DOHH2 (cell line): ENCODE results near the gene MTHFD2L.

Experiments used
- H3F3A ChIP-seq: fragments of 200-600 bp; sonication (generic), shearing (Covaris generic); 2 replicates; pipeline ENCODE4 v1.6.0; 2016; ENCODE audit warnings: antibody characterized with exemption, mild to moderate bottlenecking; ENCODE audit not compliant: control insufficient read depth, insufficient read depth
- H3K27ac ChIP-seq: fragments of 200-600 bp; sonication (generic); 2 replicates; pipeline ENCODE4 v1.5.1; 2014; ENCODE audit warnings: low read depth, mild to moderate bottlenecking, low read length, moderate library complexity
- H3K27me3 ChIP-seq: fragments of 200-600 bp; sonication (generic); 2 replicates; pipeline ENCODE4 v1.6.1; 2014; ENCODE audit warnings: mild to moderate bottlenecking, low read length, mixed read lengths; ENCODE audit not compliant: control insufficient read depth
- H3K36me3 ChIP-seq: fragments of 200-600 bp; sonication (generic); 2 replicates; pipeline ENCODE4 v1.6.1; 2014; ENCODE audit warnings: mild to moderate bottlenecking, low read length, moderate library complexity, mixed read lengths; ENCODE audit not compliant: control insufficient read depth
- H3K4me1 ChIP-seq: fragments of 200-600 bp; sonication (generic); 2 replicates; pipeline ENCODE4 v1.6.1; 2014; ENCODE audit warnings: mild to moderate bottlenecking, low read length, mixed read lengths; ENCODE audit not compliant: control insufficient read depth
- H3K4me2 ChIP-seq: fragments of 200-600 bp; sonication (generic); 2 replicates; pipeline ENCODE4 v1.6.0; 2014; ENCODE audit warnings: mild to moderate bottlenecking, low read length, moderate library complexity
- H3K4me3 ChIP-seq: fragments of 200-600 bp; sonication (generic); 2 replicates; pipeline ENCODE4 v1.5.1; 2014; ENCODE audit warnings: mild to moderate bottlenecking, low read length, mixed read lengths
- H3K79me2 ChIP-seq: fragments of 200-600 bp; sonication (generic); 2 replicates; pipeline ENCODE4 v1.6.1; 2014; ENCODE audit warnings: mild to moderate bottlenecking, low read length, mixed read lengths; ENCODE audit not compliant: control insufficient read depth
- H3K9me2 ChIP-seq: fragments of 200-600 bp; sonication (generic); replicated peaks from 2 replicates; pipeline ENCODE4 v1.6.1; 2014; ENCODE audit warnings: mild to moderate bottlenecking, low read length, mixed read lengths; ENCODE audit not compliant: control insufficient read depth
- H3K9me3 ChIP-seq: fragments of 200-600 bp; sonication (generic); 2 replicates; pipeline ENCODE4 v1.6.1; 2014; ENCODE audit warnings: antibody characterized with exemption, low read length, mixed read lengths; ENCODE audit not compliant: control insufficient read depth, insufficient read depth
- H4K20me1 ChIP-seq: fragments of 200-600 bp; sonication (generic); 2 replicates; pipeline ENCODE4 v1.6.0; 2014; ENCODE audit warnings: low read depth, mild to moderate bottlenecking, antibody characterized with exemption, low read length, moderate library complexity; ENCODE audit not compliant: control insufficient read depth, insufficient read depth
- CTCF ChIP-seq: fragments of 200-600 bp; sonication (generic); IDR thresholded peaks from one replicate; pipeline ENCODE4 v1.5.1; 2014; ENCODE audit warnings: antibody characterized with exemption, mild to moderate bottlenecking, low read depth, low read length; ENCODE audit not compliant: poor library complexity, severe bottlenecking
- EZH2phosphoT487 ChIP-seq: fragments of 200-600 bp; sonication (generic); IDR thresholded peaks from 2 replicates; pipeline ENCODE4 v1.6.1; 2017; ENCODE audit warnings: borderline replicate concordance, mild to moderate bottlenecking, antibody characterized with exemption, low read length, moderate library complexity, mixed read lengths

The MTHFD2L gene

DNA sequence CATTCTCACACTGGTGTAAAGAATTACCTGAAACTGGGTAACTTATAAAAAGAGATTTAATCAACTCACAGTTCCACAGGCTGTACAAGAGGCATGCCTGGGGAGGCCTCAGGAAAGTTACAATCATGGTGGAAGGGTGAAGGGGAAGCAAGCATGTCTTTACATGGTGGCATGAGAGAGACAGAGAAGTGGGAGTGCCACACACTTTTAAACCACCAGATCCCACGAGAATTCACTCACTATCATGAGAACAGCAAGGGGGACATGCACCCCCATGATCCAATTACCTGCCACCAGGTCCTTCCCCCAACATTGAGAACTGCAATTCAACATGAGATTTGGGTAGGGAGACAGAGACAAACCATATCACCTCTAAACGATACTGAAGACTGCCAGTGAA is 173.3 kb downstream of the MTHFD2L start:
- Histone ChIP-seq H3K27ac (no peak overlapping the region), H3K9me3 (no peaks in the 10 kb centered on the region), H4K20me1 (no peaks in the 10 kb centered on the region), H3K4me3 (no peak overlapping the region), H3K27me3 (0 out of 2 replicates have a peak, but pooled peaks cover 6% of the 10 kb centered on the region), H3K4me1 (peaks cover 11% of the 10 kb centered on the region), H3K4me2 (no peak overlapping the region), H3F3A (no peaks in the 10 kb centered on the region), H3K9me2 (no peaks in the 10 kb centered on the region), H3K36me3 (no peaks in the 10 kb centered on the region), H3K79me2 (no peaks in the 10 kb centered on the region)
- TF ChIP-seq EZH2phosphoT487 (no peak), CTCF (no peak)

DNA sequence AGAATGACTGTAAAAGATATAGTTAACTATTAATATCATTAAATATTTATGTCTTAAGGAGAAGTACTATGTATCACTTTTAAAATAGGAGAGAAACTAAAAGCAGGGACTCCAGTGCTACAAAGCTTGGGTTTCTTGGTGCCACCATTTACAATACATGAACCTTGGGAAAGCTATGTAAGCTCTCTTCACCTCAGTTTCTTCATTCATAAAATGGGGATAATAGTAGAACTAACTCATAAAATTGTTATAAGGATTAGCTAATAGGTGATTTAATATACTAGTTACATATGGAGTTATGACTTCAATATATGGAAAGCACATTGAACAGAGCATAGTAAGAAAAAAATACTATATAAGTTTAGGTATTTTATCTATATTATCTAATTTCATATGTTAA is 174.0 kb downstream of the MTHFD2L start:
- Histone ChIP-seq H3K27me3 (0 out of 2 replicates have a peak, but pooled peaks cover 6% of the 10 kb centered on the region), H3K36me3 (no peaks in the 10 kb centered on the region), H4K20me1 (no peaks in the 10 kb centered on the region), H3K4me2 (no peak overlapping the region), H3K79me2 (no peaks in the 10 kb centered on the region), H3K9me3 (no peaks in the 10 kb centered on the region), H3K9me2 (no peaks in the 10 kb centered on the region), H3K4me3 (no peak overlapping the region), H3F3A (no peaks in the 10 kb centered on the region), H3K27ac (no peak overlapping the region), H3K4me1 (peaks cover 11% of the 10 kb centered on the region)
- no peak for TF ChIP-seq CTCF
- TF ChIP-seq EZH2phosphoT487, result no peak

DNA sequence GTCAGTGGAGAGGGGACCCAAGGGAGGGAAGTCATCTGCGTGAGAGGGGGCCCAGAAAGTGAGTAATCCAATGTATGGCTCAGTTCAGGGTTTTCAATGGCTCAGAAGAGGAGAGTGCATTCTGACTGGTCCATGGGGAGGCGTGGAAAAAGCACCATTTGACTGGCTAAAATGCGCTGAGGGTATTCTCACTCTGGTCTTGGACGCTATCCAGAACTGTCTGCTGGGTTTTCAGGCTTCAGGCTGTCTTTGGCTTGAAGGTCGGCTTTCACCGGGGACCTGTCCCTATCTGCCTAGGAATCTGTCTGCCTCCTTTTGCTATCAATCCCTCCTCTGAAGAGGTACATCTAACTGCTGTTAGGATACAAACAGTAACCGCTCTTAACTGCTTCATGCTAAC is 176.7 kb downstream of the MTHFD2L start:
- Histone ChIP-seq H3K4me2 (no peak overlapping the region), H3K27ac (no peak overlapping the region), H3K36me3 (no peaks in the 10 kb centered on the region), H3F3A (no peaks in the 10 kb centered on the region), H3K4me3 (no peak overlapping the region), H3K9me3 (no peaks in the 10 kb centered on the region), H3K4me1 (peaks cover 11% of the 10 kb centered on the region), H4K20me1 (no peaks in the 10 kb centered on the region), H3K27me3 (no peaks in the 10 kb centered on the region), H3K79me2 (no peaks in the 10 kb centered on the region), H3K9me2 (no peaks in the 10 kb centered on the region)
- TF ChIP-seq EZH2phosphoT487 (no peak), CTCF (no peak)
